Suprapubic skin (tissue), 4 donors: ENCODE data around the gene POU2AF1. TPM values are rescaled to one million over a fixed set of nuclear protein-coding genes. Genes with fewer than 3 reads are reported as not detected.

ENCODE experiments used
- DNase-seq, 2 donors: peaks; one replicate each; pipeline ENCODE4 v3.0.0-alpha.2; 2019; ENCODE audit warnings: low spot score in 2 of 2
- H3K27ac ChIP-seq: fragments of 200-600 bp; sonication (generic); one replicate; pipeline ENCODE4 v1.5.1; 2019
- H3K27me3 ChIP-seq: fragments of 200-600 bp; sonication (generic); one replicate; pipeline ENCODE4 v1.5.1; 2019
- H3K36me3 ChIP-seq: fragments of 200-600 bp; sonication (generic); one replicate; pipeline ENCODE4 v1.5.1; 2019
- H3K4me1 ChIP-seq: fragments of 200-600 bp; sonication (generic); one replicate; pipeline ENCODE4 v1.5.1; 2019
- H3K4me3 ChIP-seq: fragments of 200-600 bp; sonication (generic); one replicate; pipeline ENCODE4 v1.5.1; 2019; ENCODE audit warnings: mild to moderate bottlenecking
- H3K9me3 ChIP-seq: fragments of 200-600 bp; sonication (generic); one replicate; pipeline ENCODE4 v1.5.1; 2019
- CTCF ChIP-seq, 2 donors: fragments of 200-600 bp in 1 of 2; fragments of 450-650 bp in 1 of 2; sonication (generic) in 1 of 2; IDR thresholded peaks; one replicate each; pipeline ENCODE4 v1.5.1; 2016 to 2019; ENCODE audit warnings: antibody characterized with exemption in 2 of 2, mild to moderate bottlenecking in 1 of 2, moderate library complexity in 1 of 2
- EP300 ChIP-seq: sonication (generic); formaldehyde crosslinking; IDR thresholded peaks from one replicate; pipeline ENCODE4 v1.6.1; 2017; ENCODE audit warnings: antibody characterized with exemption
- POLR2A ChIP-seq, 2 donors: fragments of 450-650 bp; IDR thresholded peaks; one replicate each; pipeline ENCODE4 v1.6.1; 2017; ENCODE audit warnings: antibody characterized with exemption in 2 of 2, mild to moderate bottlenecking in 2 of 2, moderate library complexity in 2 of 2
- POLR2AphosphoS5 ChIP-seq, 3 donors: sonication (generic); formaldehyde crosslinking; IDR thresholded peaks; one replicate each; pipeline ENCODE4 v1.6.1; 2017; ENCODE audit warnings: antibody characterized with exemption in 3 of 3
- WGBS: methylation state at CpG from one replicate; pipeline ENCODE4 v1.1.5; 2018; 5-methylcytosine and 5-hydroxymethylcytosine counted together
- total RNA-seq, 4 donors: library from RNA; depleted of rRNA; stranded (reverse); fragments of >200 nt; gene quantifications; one replicate each; pipeline ENCODE4 v1.1.0, GENCODE V29; 2016

Gene POU2AF1
- total RNA-seq, 4 donors from 2014 or later: not detected

GRCh38 chr11:111368285-111368560 lies 10.9 kb downstream of the POU2AF1 start:
- H3K9me3 ChIP-seq: no peaks in the 10 kb centered on the region
- TF ChIP-seq EP300 (no peak), POLR2AphosphoS5 (IDR thresholded peaks at IDR 0.05) (no peak), CTCF (IDR thresholded peaks at IDR 0.05) (no peak), POLR2A (IDR thresholded peaks at IDR 0.05) (no peak)
- H3K27me3 ChIP-seq: no peaks in the 10 kb centered on the region
- WGBS: 96% methylated on average over 2 of the region's 2 CpGs
- H3K4me1 ChIP-seq: no peaks in the 10 kb centered on the region
- no peak overlapping the region for H3K27ac ChIP-seq
- no peaks in the 10 kb centered on the region for H3K36me3 ChIP-seq
- H3K4me3 ChIP-seq: no peak overlapping the region
- no peak for DNase-seq

- DNase-seq: no peak
- H3K4me1 ChIP-seq: no peaks in the 10 kb centered on the region
- H3K9me3 ChIP-seq: no peaks in the 10 kb centered on the region
- TF ChIP-seq EP300 (no peak), POLR2AphosphoS5 (IDR thresholded peaks at IDR 0.05) (no peak), CTCF (IDR thresholded peaks at IDR 0.05) (no peak), POLR2A (IDR thresholded peaks at IDR 0.05) (no peak)
- no peak overlapping the region for H3K27ac ChIP-seq
- no peaks in the 10 kb centered on the region for H3K36me3 ChIP-seq
- 98% methylated on average over 12 of the region's 12 CpGs for WGBS
- no peak overlapping the region for H3K4me3 ChIP-seq
- no peaks in the 10 kb centered on the region for H3K27me3 ChIP-seq
Measured at GRCh38 chr11:111367411-111368284, 11.4 kb downstream of the POU2AF1 start.

- TF ChIP-seq POLR2A (IDR thresholded peaks at IDR 0.05) (no peak), EP300 (no peak)
- Histone ChIP-seq H3K4me1 (no peaks in the 10 kb centered on the region), H3K27ac (no peak overlapping the region), H3K36me3 (no peaks in the 10 kb centered on the region), H3K27me3 (no peaks in the 10 kb centered on the region), H3K4me3 (no peak overlapping the region), H3K9me3 (no peaks in the 10 kb centered on the region)
- no peak for DNase-seq
- WGBS: 86% methylated on average over 8 of the region's 8 CpGs
Measured at GRCh38 chr11:111366560-111367410, 12.3 kb downstream of the POU2AF1 start.

DNA sequence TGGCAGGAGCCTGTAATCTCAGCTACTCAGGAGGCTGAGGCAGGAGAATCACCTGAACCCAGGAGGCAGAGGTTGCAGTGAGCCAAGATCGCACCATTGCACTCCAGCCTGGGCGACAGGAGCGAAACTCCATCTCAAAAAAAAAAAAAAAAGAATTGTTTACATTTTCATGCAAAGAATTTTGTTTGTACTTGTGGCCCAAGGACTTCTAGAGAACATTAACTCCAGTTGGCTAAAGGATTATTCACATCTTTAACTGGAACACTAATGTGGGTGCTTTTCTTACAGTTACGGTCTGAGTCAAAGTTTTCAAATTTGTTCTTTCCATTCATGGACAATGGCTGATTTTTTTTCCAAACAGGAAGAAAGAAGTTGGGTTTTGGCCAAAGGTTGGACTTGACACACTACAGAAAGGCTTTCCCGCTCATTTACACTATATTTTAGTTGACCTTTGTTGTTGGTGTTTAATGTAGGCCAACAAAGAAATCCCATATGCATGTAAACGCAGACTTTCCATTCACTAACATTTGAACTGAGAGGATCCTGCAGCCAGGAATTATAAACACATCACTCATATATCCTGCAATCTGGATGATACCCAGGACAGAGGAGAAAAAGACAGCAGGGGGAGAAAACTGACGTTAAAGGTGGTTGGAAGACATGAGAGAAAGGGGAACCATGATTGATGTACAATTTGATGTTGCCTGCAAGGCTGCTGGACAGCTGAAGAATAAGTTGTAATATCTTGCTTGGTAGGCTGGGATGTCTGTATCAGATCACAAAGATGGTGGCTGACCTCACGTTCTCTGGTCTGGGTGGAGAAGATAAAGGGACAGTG lies 13.1 kb downstream of the POU2AF1 start:
- H3K27ac ChIP-seq: no peak overlapping the region
- no peaks in the 10 kb centered on the region for H3K27me3 ChIP-seq
- H3K4me3 ChIP-seq: no peak overlapping the region
- no peaks in the 10 kb centered on the region for H3K9me3 ChIP-seq
- 78% methylated on average over 8 of the region's 8 CpGs for WGBS
- no peaks in the 10 kb centered on the region for H3K36me3 ChIP-seq
- DNase-seq: no peak
- TF ChIP-seq POLR2AphosphoS5 (IDR thresholded peaks at IDR 0.05): no peak
- TF ChIP-seq CTCF (IDR thresholded peaks at IDR 0.05): no peak
- TF ChIP-seq EP300: no peak
- TF ChIP-seq POLR2A (IDR thresholded peaks at IDR 0.05): no peak
- peaks cover 4% of the 10 kb centered on the region for H3K4me1 ChIP-seq

DNA sequence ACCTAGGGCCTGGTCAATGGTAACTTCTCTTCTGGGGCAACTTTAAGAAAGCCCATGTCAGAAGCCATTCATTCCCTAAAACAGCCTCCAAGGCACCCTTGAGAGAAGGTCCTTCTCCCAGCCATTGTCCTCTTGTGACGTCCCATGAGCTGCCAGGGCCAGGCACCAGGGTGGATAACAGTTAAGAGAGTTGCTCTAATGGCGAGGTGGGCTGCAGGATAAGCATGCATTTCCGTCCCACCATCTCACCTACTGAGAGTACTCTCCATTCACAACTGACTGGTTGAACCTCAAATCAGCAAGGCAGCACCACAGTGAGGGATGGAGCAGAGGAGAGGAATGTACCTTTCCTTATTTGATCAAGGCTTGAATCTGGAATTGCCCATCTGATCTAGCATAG lies 14.6 kb downstream of the POU2AF1 start:
- H3K27me3 ChIP-seq: no peaks in the 10 kb centered on the region
- peaks cover 4% of the 10 kb centered on the region for H3K4me1 ChIP-seq
- no peak overlapping the region for H3K4me3 ChIP-seq
- H3K27ac ChIP-seq: no peak overlapping the region
- TF ChIP-seq CTCF (IDR thresholded peaks at IDR 0.05): no peak
- TF ChIP-seq POLR2AphosphoS5 (IDR thresholded peaks at IDR 0.05): no peak
- TF ChIP-seq POLR2A (IDR thresholded peaks at IDR 0.05): no peak
- no peak for TF ChIP-seq EP300
- H3K9me3 ChIP-seq: no peaks in the 10 kb centered on the region
- 97% methylated on average over 3 of the region's 3 CpGs for WGBS
- no peak for DNase-seq
- H3K36me3 ChIP-seq: no peaks in the 10 kb centered on the region
